Measurements from ENCODE around the gene BSCL2. TPM values are rescaled to one million over a fixed set of nuclear protein-coding genes. Genes with fewer than 3 reads are reported as not detected.
"Not testable (repeated sequence)": the region's sequence is repeated elsewhere in the genome, so short reads cannot be mapped to it uniquely, and the experiment has no call there.

The BSCL2 gene
- total and polyA plus RNA-seq, 4 donors, result 30.7 to 190 (median 93.0) TPM

DNA sequence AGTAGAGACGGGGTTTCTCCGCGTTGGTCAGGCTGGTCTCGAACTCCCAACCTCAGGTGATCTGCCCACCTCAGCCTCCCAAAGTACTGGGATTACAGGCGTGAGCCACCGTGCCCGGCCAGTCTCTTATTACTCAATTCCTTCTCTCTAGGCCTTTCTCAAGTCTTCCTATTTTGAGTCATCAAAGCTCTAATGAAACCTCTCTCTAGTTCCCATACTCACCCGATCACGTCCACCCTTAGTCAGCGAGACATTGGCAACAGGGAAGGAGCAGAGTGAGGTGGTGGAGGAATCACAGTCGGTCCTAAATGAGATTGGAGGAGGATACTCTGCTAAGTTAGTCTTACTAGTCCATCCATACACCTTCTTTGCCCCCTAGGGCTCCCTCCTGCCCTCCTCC lies 5.0 kb downstream of the BSCL2 start:
- Histone ChIP-seq H3K27me3 (ENCODE audit: control insufficient read depth in 3 of 3, insufficient read depth in 3 of 3, low read length in 2 of 3) (no peaks in the 10 kb centered on the region), H3K27ac (ENCODE audit: low read depth in 1 of 2, low read length in 1 of 2) (no peak overlapping the region), H3K36me3 (ENCODE audit: control insufficient read depth in 4 of 4, insufficient read depth in 4 of 4, low read length in 4 of 4) (peaks cover 0 to 14% (median 5%) of the 10 kb centered on the region in 4 donors), H3K9ac (ENCODE audit: insufficient read depth in 1 of 2, low read length in 2 of 2) (no peak overlapping the region), H3K4me1 (ENCODE audit: control insufficient read depth in 5 of 5, insufficient read depth in 5 of 5, low read length in 5 of 5) (peaks cover 0 to 20% (median 6%) of the 10 kb centered on the region in 5 donors), H3K9me3 (ENCODE audit: control insufficient read depth in 4 of 4, insufficient read depth in 3 of 4, low read length in 3 of 4) (no peaks in the 10 kb centered on the region), H3K4me3 (no peak overlapping the region)
- DNase-seq (no peak), ATAC-seq (ENCODE audit: insufficient read depth, low FRiP score) (no peak)
- WGBS, 2 donors, result 52 to 80% methylated on average over 11 of the region's 11 CpGs
- TF ChIP-seq, protein P1, sequence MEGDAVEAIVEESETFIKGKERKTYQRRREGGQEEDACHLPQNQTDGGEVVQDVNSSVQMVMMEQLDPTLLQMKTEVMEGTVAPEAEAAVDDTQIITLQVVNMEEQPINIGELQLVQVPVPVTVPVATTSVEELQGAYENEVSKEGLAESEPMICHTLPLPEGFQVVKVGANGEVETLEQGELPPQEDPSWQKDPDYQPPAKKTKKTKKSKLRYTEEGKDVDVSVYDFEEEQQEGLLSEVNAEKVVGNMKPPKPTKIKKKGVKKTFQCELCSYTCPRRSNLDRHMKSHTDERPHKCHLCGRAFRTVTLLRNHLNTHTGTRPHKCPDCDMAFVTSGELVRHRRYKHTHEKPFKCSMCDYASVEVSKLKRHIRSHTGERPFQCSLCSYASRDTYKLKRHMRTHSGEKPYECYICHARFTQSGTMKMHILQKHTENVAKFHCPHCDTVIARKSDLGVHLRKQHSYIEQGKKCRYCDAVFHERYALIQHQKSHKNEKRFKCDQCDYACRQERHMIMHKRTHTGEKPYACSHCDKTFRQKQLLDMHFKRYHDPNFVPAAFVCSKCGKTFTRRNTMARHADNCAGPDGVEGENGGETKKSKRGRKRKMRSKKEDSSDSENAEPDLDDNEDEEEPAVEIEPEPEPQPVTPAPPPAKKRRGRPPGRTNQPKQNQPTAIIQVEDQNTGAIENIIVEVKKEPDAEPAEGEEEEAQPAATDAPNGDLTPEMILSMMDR (IDR thresholded peaks at IDR 0.05; ENCODE audit: control extremely low read depth, extremely low read depth), result no peak

- no peak overlapping the region for H3K4me3 ChIP-seq
- 46 to 60% methylated on average over 14 of the region's 14 CpGs for WGBS, 2 donors
- TF ChIP-seq, protein P1 (IDR thresholded peaks at IDR 0.05; ENCODE audit: control extremely low read depth, extremely low read depth), result peak; percentile 72
Observed at GRCh38 chr11:62694455-62695167, 12.6 kb downstream of the BSCL2 start.

DNA sequence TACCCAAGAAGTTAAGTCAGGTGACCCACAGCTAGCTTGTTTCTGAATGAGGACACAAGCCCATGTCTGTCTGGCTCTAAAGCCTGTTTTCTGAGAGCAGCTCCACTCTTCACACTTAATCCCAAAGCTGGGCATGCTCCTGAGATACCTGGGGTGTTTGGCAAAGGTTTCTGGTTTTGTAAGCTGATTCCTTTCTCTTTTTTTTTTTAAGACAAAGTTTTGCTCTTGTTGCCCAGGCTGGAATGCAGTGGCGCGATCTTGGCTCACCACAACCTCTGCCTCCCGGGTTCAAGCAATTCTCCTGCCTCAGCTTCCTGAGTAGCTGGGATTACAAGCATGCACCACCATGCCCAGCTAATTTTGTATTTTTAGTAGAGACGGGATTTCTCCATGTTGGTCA lies 13.6 kb downstream of the BSCL2 start:
- peaks cover 4 to 30% (median 29%) of the 10 kb centered on the region in 4 donors for H3K36me3 ChIP-seq (ENCODE audit: control insufficient read depth in 4 of 4, insufficient read depth in 4 of 4, low read length in 4 of 4)
- not testable (repeated sequence) for ATAC-seq (ENCODE audit: insufficient read depth, low FRiP score); H3K4me1 ChIP-seq (ENCODE audit: control insufficient read depth in 5 of 5, insufficient read depth in 5 of 5, low read length in 5 of 5); H3K27ac ChIP-seq (ENCODE audit: low read depth in 1 of 2, low read length in 1 of 2); DNase-seq; H3K9ac ChIP-seq (ENCODE audit: insufficient read depth in 1 of 2, low read length in 2 of 2); H3K4me3 ChIP-seq; H3K9me3 ChIP-seq (ENCODE audit: control insufficient read depth in 4 of 4, insufficient read depth in 3 of 4, low read length in 3 of 4); H3K27me3 ChIP-seq (ENCODE audit: control insufficient read depth in 3 of 3, insufficient read depth in 3 of 3, low read length in 2 of 3)
- WGBS, 2 donors, result 71 to 72% methylated on average over 4 of the region's 4 CpGs

More at GRCh38 chr11:62694455-62695167, 12.6 kb downstream of the BSCL2 start:
- H3K27me3 ChIP-seq (ENCODE audit: control insufficient read depth in 3 of 3, insufficient read depth in 3 of 3, low read length in 2 of 3), result no peaks in the 10 kb centered on the region
- peaks cover 0 to 3% (median 0%) of the 10 kb centered on the region in 5 donors for H3K4me1 ChIP-seq (ENCODE audit: control insufficient read depth in 5 of 5, insufficient read depth in 5 of 5, low read length in 5 of 5)
- DNase-seq (peak; percentile 78 to 86 (median 81)), ATAC-seq (ENCODE audit: insufficient read depth, low FRiP score) (peak; percentile 77)
- H3K9me3 ChIP-seq (ENCODE audit: control insufficient read depth in 4 of 4, insufficient read depth in 3 of 4, low read length in 3 of 4), result peaks cover 0 to 2% (median 0%) of the 10 kb centered on the region in 4 donors
- peaks cover 4 to 30% (median 29%) of the 10 kb centered on the region in 4 donors for H3K36me3 ChIP-seq (ENCODE audit: control insufficient read depth in 4 of 4, insufficient read depth in 4 of 4, low read length in 4 of 4)
- peak overlapping the region in 1 of 2 donors; percentile 27 for H3K27ac ChIP-seq (ENCODE audit: low read depth in 1 of 2, low read length in 1 of 2)
- H3K9ac ChIP-seq (ENCODE audit: insufficient read depth in 1 of 2, low read length in 2 of 2), result peak overlapping the region in 1 of 2 donors; percentile 9

GRCh38 chr11:62689421-62690183 lies 17.6 kb downstream of the BSCL2 start, which contains the start of gene LRRN4CL:
LRRN4CL (minus strand) TSS chr11:62689530; CDS start chr11:62688508, 1,022 bp downstream.
- peak in 1 of 3 donors; percentile 19 for DNase-seq

More at GRCh38 chr11:62689421-62690183, 17.6 kb downstream of the BSCL2 start, which contains the start of gene LRRN4CL:
- WGBS, 2 donors, result 72 to 83% methylated on average over 11 of the region's 11 CpGs
- Histone ChIP-seq H3K9ac (ENCODE audit: insufficient read depth in 1 of 2, low read length in 2 of 2) (no peak within 1 kb of the TSS), H3K9me3 (ENCODE audit: control insufficient read depth in 4 of 4, insufficient read depth in 3 of 4, low read length in 3 of 4) (peaks cover 0 to 2% (median 0%) of the 10 kb centered on the region in 4 donors), H3K36me3 (ENCODE audit: control insufficient read depth in 4 of 4, insufficient read depth in 4 of 4, low read length in 4 of 4) (peaks cover 4 to 30% (median 26%) of the 10 kb centered on the region in 4 donors), H3K27me3 (ENCODE audit: control insufficient read depth in 3 of 3, insufficient read depth in 3 of 3, low read length in 2 of 3) (peaks cover 0 to 13% (median 9%) of the 10 kb centered on the region in 3 donors), H3K27ac (ENCODE audit: low read depth in 1 of 2, low read length in 1 of 2) (no peak within 1 kb of the TSS), H3K4me1 (ENCODE audit: control insufficient read depth in 5 of 5, insufficient read depth in 5 of 5, low read length in 5 of 5) (peaks cover 0 to 4% (median 0%) of the 10 kb centered on the region in 5 donors), H3K4me3 (no peak within 1 kb of the TSS)
- peak; percentile 39 for ATAC-seq (ENCODE audit: insufficient read depth, low FRiP score)
- TF ChIP-seq, protein P1 (IDR thresholded peaks at IDR 0.05; ENCODE audit: control extremely low read depth, extremely low read depth), result no peak
